Measurements from ENCODE around the gene SPRR2B. TPM values are rescaled to one million over a fixed set of nuclear protein-coding genes. Genes with fewer than 3 reads are reported as not detected.

Gene SPRR2B
- total and polyA plus RNA-seq, 10 of the 15 experiments (the other 5 are each of a cell fraction or from before 2014, with no cell fraction given) = not detected

GRCh38 chr1:153025797-153026196 lies 45.6 kb downstream of the SPRR2B start (continued):
- TF ChIP-seq MXI1 (IDR thresholded peaks at IDR 0.05; ENCODE audit: low read depth, low read length) (no peak), SIN3A (IDR thresholded peaks at IDR 0.05; ENCODE audit: low read depth, low read length) (no peak), MYB (IDR thresholded peaks at IDR 0.05; ENCODE audit: borderline replicate concordance, low read depth, low read length) (no peak), PML (IDR thresholded peaks at IDR 0.05; ENCODE audit: low read length) (no peak), NR2F1 (conservative IDR thresholded peaks at IDR 0.05) (no peak)

GRCh38 chr1:153024413-153024812 lies 47.0 kb downstream of the SPRR2B start:
- WGBS (ENCODE audit: insufficient coverage, insufficient replicate concordance, low lambda C conversion rate, missing lambda C conversion rate) = 0% methylated on average over 1 of the region's 1 CpG
- TF ChIP-seq PKNOX1 (IDR thresholded peaks at IDR 0.05) (no peak), NKRF (conservative IDR thresholded peaks at IDR 0.05) (no peak), IKZF2 (IDR thresholded peaks at IDR 0.05) (no peak), PML (IDR thresholded peaks at IDR 0.05; ENCODE audit: low read length) (no peak), ATF7 (IDR thresholded peaks at IDR 0.05; ENCODE audit: low read depth) (no peak), CHD4 (IDR thresholded peaks at IDR 0.05) (no peak), CUX1 (IDR thresholded peaks at IDR 0.05; ENCODE audit: insufficient replicate concordance, low read depth, low read length) (no peak), CBFB (IDR thresholded peaks at IDR 0.05; ENCODE audit: low read depth) (no peak), EED (IDR thresholded peaks at IDR 0.05; ENCODE audit: low read depth) (no peak), POLR2AphosphoS5 (IDR thresholded peaks at IDR 0.05; ENCODE audit: low read length) (no peak), ZNF622 (IDR thresholded peaks at IDR 0.05) (no peak), IKZF1 (conservative IDR thresholded peaks at IDR 0.05) (no peak), POU2F2 (IDR thresholded peaks at IDR 0.05; ENCODE audit: borderline replicate concordance, low read depth, low read length) (no peak), WRNIP1 (IDR thresholded peaks at IDR 0.05; ENCODE audit: borderline replicate concordance, low read depth, low read length) (no peak)

More at GRCh38 chr1:153024413-153024812, 47.0 kb downstream of the SPRR2B start:
- ChIA-PET CTCF (interaction anchor here (0.9 kb wide), 1 partner anchor 61 kb away, joined by 3 read pairs; no protein-coding TSS in a partner anchor), POLR2A (no interaction called here), SMC1A (ENCODE audit: uncharacterized antibody, unreplicated experiment) (interaction anchor here (1.0 kb wide), 1 partner anchor 18 kb away, joined by 3 read pairs; no protein-coding TSS in a partner anchor), RAD21 (ENCODE audit: unreplicated experiment) (no interaction called here)
- Histone ChIP-seq H3K9me3 (replicated peaks; ENCODE audit: control insufficient read depth, insufficient read depth, low read length) (no peaks in the 10 kb centered on the region), H3K27ac (ENCODE audit: control insufficient read depth, insufficient read depth) (no peak overlapping the region), H3K36me3 (ENCODE audit: control insufficient read depth in 2 of 2, insufficient read depth in 2 of 2, low read length in 1 of 2) (no peaks in the 10 kb centered on the region), H3K4me2 (ENCODE audit: control insufficient read depth, insufficient read depth) (no peak overlapping the region), H3K4me3 (no peak overlapping the region), H3K9ac (ENCODE audit: control insufficient read depth, insufficient read depth, low read length) (no peak overlapping the region), H2AFZ (ENCODE audit: control insufficient read depth, low read depth, low read length) (no peak overlapping the region), H3K27me3 (replicated peaks in 1 of 2; ENCODE audit: control insufficient read depth in 2 of 2, insufficient read depth in 2 of 2, low read length in 1 of 2) (no peaks in the 10 kb centered on the region), H3K4me1 (ENCODE audit: control insufficient read depth, insufficient read depth, low read length) (no peaks in the 10 kb centered on the region), H4K20me1 (ENCODE audit: control insufficient read depth, insufficient read depth) (no peaks in the 10 kb centered on the region), H3K79me2 (ENCODE audit: control insufficient read depth, insufficient read depth, low read length) (no peaks in the 10 kb centered on the region)
- DNase-seq (ENCODE audit: low read depth, low spot score) (no peak), ATAC-seq (no peak), FAIRE-seq (no peak)
- in situ Hi-C loops (cut with MboI) = no loop called here
- intact Hi-C loops (cut with micrococcal nuclease; ENCODE audit: unreplicated experiment) = no loop called here
- BruUV-seq (replicated peaks) = no TSS peak
